Erythroblast (primary cell): Measurements from ENCODE around the gene HELZ.

Source experiments
- GATA1 ChIP-seq: IDR thresholded peaks from 2 replicates; pipeline ENCODE4 v1.6.1; 2011; ENCODE audit warnings: low read depth, mild to moderate bottlenecking, control low read depth, low read length, moderate library complexity
- POLR2A ChIP-seq: IDR thresholded peaks from 2 replicates; pipeline ENCODE4 v1.6.1; 2011; ENCODE audit warnings: mild to moderate bottlenecking, low read length

DNA sequence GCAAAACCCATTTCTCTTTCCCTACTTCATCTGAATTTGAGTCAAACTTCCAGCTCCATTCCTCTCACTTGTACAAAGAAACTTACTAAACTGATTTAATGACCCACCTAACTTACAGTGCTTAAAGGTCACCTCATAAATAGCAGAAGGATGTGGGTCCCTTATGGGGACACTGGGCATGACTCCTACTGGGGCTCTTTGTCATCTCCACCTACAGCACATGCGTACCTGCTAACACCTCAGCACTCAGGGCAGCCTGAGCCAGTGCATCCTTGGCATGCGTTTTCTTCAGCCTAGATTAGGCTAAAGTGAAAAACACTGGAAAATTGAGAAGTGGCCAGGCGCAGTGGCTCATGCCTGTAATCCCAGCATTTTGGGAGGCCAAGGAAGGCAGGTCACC lies 63.2 kb downstream of the HELZ start:
- TF ChIP-seq POLR2A (no peak), GATA1 (no peak)
